ENCODE measurements around the gene DYTN. TPM values are rescaled to one million over a fixed set of nuclear protein-coding genes. Genes with fewer than 3 reads are reported as not detected.

Gene DYTN, protein sequence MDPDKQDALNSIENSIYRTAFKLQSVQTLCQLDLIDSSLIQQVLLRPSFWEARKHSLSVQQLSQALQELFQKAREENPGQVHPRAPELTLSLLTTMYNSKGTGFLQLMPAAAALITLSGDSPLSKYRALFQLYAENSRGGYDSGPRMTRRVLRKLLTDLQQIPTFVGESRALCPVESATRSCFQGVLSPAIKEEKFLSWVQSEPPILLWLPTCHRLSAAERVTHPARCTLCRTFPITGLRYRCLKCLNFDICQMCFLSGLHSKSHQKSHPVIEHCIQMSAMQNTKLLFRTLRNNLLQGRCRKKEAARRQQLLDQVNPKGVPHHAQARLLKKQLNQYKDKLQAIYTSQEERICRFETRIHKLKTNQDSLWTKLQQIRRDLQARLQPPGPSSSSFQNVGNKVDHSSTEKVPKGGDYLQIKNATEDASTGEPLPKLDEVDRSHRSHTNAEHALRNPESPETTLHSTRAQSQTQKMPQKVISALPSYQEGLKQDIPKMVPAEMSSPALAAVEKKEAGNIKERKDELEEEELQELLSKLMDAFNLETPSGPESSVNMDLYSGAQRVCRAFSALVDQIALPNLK
- total RNA-seq (not detected), polyA plus RNA-seq (not detected)
- long read RNA-seq, donor 1, result 0 reads
- long read RNA-seq, donor 2, result 0 reads
- long read RNA-seq, donor 3, result 0 reads
- long read RNA-seq, donor 4, result 0 reads
- long read RNA-seq, donor 5, result 0 reads
- long read RNA-seq, donor 6, result 0 reads
- long read RNA-seq, donor 7, result 0 reads
- long read RNA-seq, donor 8, result 0 reads
- long read RNA-seq, donor 9, result 0 reads
- long read RNA-seq, donor 10, result 0 reads

DNA sequence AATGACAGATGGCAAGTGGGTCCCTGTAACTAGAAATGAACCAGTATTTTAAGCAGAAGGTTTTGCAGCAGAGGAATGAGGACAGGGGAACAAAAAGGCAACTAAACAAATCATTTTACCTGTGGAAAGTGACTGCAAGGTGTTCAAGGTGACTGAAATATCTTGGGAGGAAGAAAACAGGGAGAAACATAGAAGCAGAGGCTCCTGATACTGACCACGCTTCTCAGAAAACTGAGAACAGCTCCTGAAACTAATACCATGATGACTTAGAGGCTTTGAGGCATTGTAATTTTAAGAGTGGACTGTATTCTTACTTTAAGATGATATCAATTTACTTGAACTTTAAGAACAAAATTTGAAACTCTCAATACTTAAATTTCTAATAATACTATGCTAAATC is at the start of gene DYTN:
Gene DYTN, minus strand, starts transcription at position 101 of the 400 bp plus-strand sequence. CDS start 117 bp downstream, outside the sequence.
- intact Hi-C loops (cut with DNase I), result no loop called here
- Histone ChIP-seq H3K27ac (no peak within 1 kb of the TSS), H3K27me3 (no peaks in the 10 kb centered on the region), H3K9me3 (replicated peaks in 1 of 3) (no peaks in the 10 kb centered on the region), H3K36me3 (replicated peaks in 1 of 2) (no peaks in the 10 kb centered on the region), H3K4me1 (replicated peaks in 1 of 2) (no peaks in the 10 kb centered on the region), H3K4me3 (no peak within 1 kb of the TSS)
- DNase-seq, result no peak
- WGBS, 4 donors, result 69 to 71% (median 70%) methylated on average over 1 of the region's 1 CpG
- TF ChIP-seq, protein P1, sequence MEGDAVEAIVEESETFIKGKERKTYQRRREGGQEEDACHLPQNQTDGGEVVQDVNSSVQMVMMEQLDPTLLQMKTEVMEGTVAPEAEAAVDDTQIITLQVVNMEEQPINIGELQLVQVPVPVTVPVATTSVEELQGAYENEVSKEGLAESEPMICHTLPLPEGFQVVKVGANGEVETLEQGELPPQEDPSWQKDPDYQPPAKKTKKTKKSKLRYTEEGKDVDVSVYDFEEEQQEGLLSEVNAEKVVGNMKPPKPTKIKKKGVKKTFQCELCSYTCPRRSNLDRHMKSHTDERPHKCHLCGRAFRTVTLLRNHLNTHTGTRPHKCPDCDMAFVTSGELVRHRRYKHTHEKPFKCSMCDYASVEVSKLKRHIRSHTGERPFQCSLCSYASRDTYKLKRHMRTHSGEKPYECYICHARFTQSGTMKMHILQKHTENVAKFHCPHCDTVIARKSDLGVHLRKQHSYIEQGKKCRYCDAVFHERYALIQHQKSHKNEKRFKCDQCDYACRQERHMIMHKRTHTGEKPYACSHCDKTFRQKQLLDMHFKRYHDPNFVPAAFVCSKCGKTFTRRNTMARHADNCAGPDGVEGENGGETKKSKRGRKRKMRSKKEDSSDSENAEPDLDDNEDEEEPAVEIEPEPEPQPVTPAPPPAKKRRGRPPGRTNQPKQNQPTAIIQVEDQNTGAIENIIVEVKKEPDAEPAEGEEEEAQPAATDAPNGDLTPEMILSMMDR (IDR thresholded peaks at IDR 0.05), result no peak

DNA sequence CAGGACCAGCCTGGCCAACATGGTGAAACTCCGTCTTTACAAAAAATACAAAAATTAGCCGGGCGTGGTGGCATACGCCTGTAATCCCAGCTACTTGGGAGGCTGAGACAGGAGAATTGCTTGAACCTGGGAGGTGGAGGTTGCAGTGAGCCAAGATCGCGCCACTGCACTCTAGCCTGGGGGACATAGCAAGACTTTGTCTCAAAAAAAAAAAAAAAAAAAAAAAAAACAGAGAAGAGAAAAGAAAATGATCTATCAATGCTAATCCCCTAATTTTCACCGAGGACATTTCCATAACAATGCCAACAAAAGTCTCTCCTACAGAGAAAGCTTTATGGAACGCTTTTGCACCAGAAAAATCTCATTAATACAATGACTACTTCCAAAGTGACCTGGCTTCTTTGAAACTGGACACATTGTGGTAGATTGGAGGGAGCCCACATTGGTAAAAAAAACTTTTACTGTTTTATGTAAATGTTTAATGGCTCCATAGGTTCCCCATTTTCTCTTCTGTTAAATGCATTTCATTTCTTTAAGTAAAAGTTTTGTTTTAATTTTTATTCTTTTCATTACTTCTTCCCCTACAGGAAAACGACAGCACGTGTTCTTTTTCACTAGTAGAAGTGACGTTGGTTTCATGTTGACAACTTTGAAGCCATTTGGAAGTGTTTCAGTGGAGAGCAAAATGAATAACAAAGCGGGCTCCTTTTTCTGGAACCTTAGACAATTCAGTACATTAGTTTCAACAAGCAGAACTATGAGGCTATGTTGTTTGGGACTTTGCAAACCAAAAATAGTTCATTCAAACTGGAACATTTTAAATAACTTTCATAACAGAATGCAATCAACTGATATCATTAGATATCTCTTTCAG is 48.1 kb upstream of the DYTN start:
- no peak for DNase-seq
- Histone ChIP-seq H3K9me3 (replicated peaks in 1 of 3) (no peaks in the 10 kb centered on the region), H3K27me3 (no peaks in the 10 kb centered on the region), H3K27ac (peak overlapping the region; percentile 59 to 96 (median 89)), H3K4me1 (replicated peaks in 1 of 2) (peaks cover 0 to 19% of the 10 kb centered on the region in 2 donors), H3K4me3 (peak overlapping the region; percentile 6 to 92 (median 58)), H3K36me3 (replicated peaks in 1 of 2) (peaks cover 0 to 13% of the 10 kb centered on the region in 2 donors)
- no peak for TF ChIP-seq POLR2A (IDR thresholded peaks at IDR 0.05)
- TF ChIP-seq, protein P1 (IDR thresholded peaks at IDR 0.05), result no peak
- intact Hi-C loops (cut with DNase I), result no loop called here
- WGBS, 4 donors, result 40 to 44% (median 42%) methylated on average over 12 of the region's 12 CpGs

DNA sequence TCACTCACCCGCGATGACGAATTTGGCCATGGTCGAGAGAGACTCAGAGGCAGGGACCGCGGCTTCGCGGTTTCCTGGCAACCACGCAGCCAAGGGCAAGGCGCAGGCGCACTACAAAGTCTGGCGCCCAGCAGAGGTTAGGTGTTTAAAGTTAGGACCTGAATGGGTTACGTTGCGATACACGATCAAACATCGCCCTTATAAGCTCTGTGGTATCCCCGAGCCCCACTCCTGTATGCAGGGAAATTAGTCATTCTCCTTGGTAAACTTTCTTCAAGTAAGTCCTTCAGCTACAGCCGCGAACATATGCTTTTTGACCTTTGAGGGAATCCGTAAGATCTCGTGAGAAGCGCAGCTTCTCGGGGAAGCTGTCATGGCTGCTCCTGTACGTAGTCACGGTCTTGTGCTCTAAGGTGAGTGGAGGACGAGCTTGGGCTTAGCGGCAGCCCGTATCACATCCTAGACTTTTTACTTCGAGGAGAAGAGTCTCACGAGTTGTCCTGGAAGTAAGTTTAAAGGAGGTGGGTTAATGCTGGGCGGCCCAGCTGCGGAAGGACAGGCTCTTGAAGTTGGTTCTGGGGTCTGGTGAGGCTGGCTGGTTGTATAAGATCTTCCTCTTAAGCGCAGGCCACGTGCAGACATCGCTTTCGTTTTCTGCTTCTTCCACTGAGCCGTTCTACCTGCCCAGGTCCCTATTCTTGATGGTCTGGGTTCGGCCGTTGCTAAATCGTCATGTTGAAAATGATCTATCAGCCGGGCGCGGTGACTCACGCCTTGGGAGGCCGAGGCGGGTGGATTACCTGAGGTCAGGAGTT is 47.3 kb upstream of the DYTN start, which contains the start of the genes FASTKD2 and MDH1B:
Gene FASTKD2, plus strand, starts transcription at position 365 of the 815 bp plus-strand sequence. CDS start 1,088 bp downstream, outside the sequence.
Gene MDH1B, minus strand, starts transcription at position 87 of the 815 bp plus-strand sequence. Its CDS starts 57 bp downstream, at position 30.
- intact Hi-C loops (cut with DNase I), result no loop called here
- no peaks in the 10 kb centered on the region for H3K27me3 ChIP-seq
- H3K4me1 ChIP-seq (replicated peaks in 1 of 2), result peaks cover 0 to 19% of the 10 kb centered on the region in 2 donors
- peak; percentile 92 to 97 (median 95) for DNase-seq
- peak within 1 kb of the TSS; percentile 59 to 96 (median 89) for H3K27ac ChIP-seq
- H3K9me3 ChIP-seq (replicated peaks in 1 of 3), result no peaks in the 10 kb centered on the region
- peaks cover 0 to 8% of the 10 kb centered on the region in 2 donors for H3K36me3 ChIP-seq (replicated peaks in 1 of 2)
- TF ChIP-seq, protein P1 (IDR thresholded peaks at IDR 0.05), result no peak
- TF ChIP-seq POLR2A (IDR thresholded peaks at IDR 0.05), result peak; percentile 58 to 75
- peak within 1 kb of the TSS; percentile 6 to 92 (median 58) for H3K4me3 ChIP-seq
- WGBS, 4 donors, result 0% methylated on average over 25 to 46 of the region's 46 CpGs

Data from adrenal gland (tissue), 19 donors.